HepG2 (cell line): ENCODE data around the gene MRPL38. TPM values are rescaled to one million over a fixed set of nuclear protein-coding genes. Genes with fewer than 3 reads are reported as not detected.

ENCODE experiments used
- CHCHD3 ChIP-seq: sonication (generic); formaldehyde crosslinking; IDR thresholded peaks from 2 replicates; pipeline ENCODE4 v1.8.0; 2022; ENCODE audit warnings: mild to moderate bottlenecking, missing genetic modification reagents, moderate library complexity
- EP300 ChIP-seq, 3 experiments: sonication (generic) in 1 of 3; formaldehyde crosslinking in 1 of 3; IDR thresholded peaks; 2 replicates each; pipeline versions ENCODE4 v1.5.1 to v1.6.1; 2011 to 2020; ENCODE audit warnings: low read depth in 2 of 3, low read length in 2 of 3, borderline replicate concordance in 1 of 3, improper control_type of control experiment in 1 of 3, mild to moderate bottlenecking in 1 of 3, missing genetic modification reagents in 1 of 3, moderate library complexity in 1 of 3
- KDM6A ChIP-seq: IDR thresholded peaks from 2 replicates; pipeline ENCODE4 v1.6.1; 2016; ENCODE audit warnings: low read depth
- KLF11 ChIP-seq: IDR thresholded peaks from 2 replicates; pipeline ENCODE4 v1.6.1; 2016; ENCODE audit warnings: missing compliant biosample characterization
- LCORL ChIP-seq, 2 experiments: fragments of 450-650 bp in 1 of 2; sonication (generic) in 1 of 2; formaldehyde crosslinking in 1 of 2; IDR thresholded peaks; 2 replicates each; pipeline versions ENCODE4 v1.5.0 to v1.6.1; 2017 to 2020; ENCODE audit warnings: antibody characterized with exemption in 1 of 2, missing genetic modification reagents in 1 of 2
- NFKBIZ ChIP-seq: IDR thresholded peaks from 2 replicates; pipeline ENCODE4 v1.6.1; 2018; ENCODE audit warnings: missing genetic modification reagents, missing compliant biosample characterization
- RBFOX2 ChIP-seq: fragments of 200-400 bp; formaldehyde crosslinking; IDR thresholded peaks from 2 replicates; pipeline ENCODE4 v1.6.1; 2017; ENCODE audit warnings: low read depth, mild to moderate bottlenecking, low read length
- SAP130 ChIP-seq: IDR thresholded peaks from 2 replicates; pipeline ENCODE4 v1.6.1; 2016; ENCODE audit warnings: low read depth
- ZBTB3 ChIP-seq: sonication (generic); formaldehyde crosslinking; IDR thresholded peaks from 2 replicates; pipeline ENCODE4 v1.4.0; 2020; ENCODE audit warnings: low read depth, mild to moderate bottlenecking, moderate library complexity, missing genetic modification reagents, borderline replicate concordance
- ZFP82 ChIP-seq: sonication (generic); formaldehyde crosslinking; IDR thresholded peaks from 2 replicates; pipeline ENCODE4 v1.5.1; 2020; ENCODE audit warnings: mild to moderate bottlenecking, missing genetic modification reagents, borderline replicate concordance
- ZMYM3 ChIP-seq: sonication (generic); formaldehyde crosslinking; IDR thresholded peaks from 2 replicates; pipeline ENCODE4 v1.5.1; 2020; ENCODE audit warnings: mild to moderate bottlenecking, missing genetic modification reagents
- ZNF180 ChIP-seq: sonication (generic); formaldehyde crosslinking; IDR thresholded peaks from 2 replicates; pipeline ENCODE4 v1.4.0; 2020; ENCODE audit warnings: low read depth, missing genetic modification reagents, borderline replicate concordance
- ZNF207 ChIP-seq: fragments of 450-650 bp; IDR thresholded peaks from 2 replicates; pipeline ENCODE4 v1.6.1; 2016; ENCODE audit warnings: antibody characterized with exemption, borderline replicate concordance
- ZNF274 ChIP-seq: sonication (generic); formaldehyde crosslinking; IDR thresholded peaks from 2 replicates; pipeline ENCODE4 v1.5.1; 2020; ENCODE audit warnings: mild to moderate bottlenecking, missing genetic modification reagents
- ZNF282 ChIP-seq: fragments of 450-650 bp; IDR thresholded peaks from 2 replicates; pipeline ENCODE4 v1.6.1; 2018; ENCODE audit not compliant: partially characterized antibody
- ZNF30 ChIP-seq: sonication (generic); formaldehyde crosslinking; IDR thresholded peaks from 2 replicates; pipeline ENCODE4 v1.5.0; 2020; ENCODE audit warnings: mild to moderate bottlenecking, missing genetic modification reagents
- ZNF589 ChIP-seq: sonication (generic); formaldehyde crosslinking; conservative IDR thresholded peaks from 2 replicates; pipeline ENCODE4 v1.8.0; 2022; ENCODE audit warnings: mild to moderate bottlenecking, moderate library complexity, missing genetic modification reagents
- ZNF839 ChIP-seq: sonication (generic); formaldehyde crosslinking; IDR thresholded peaks from 2 replicates; pipeline ENCODE4 v1.4.0; 2020; ENCODE audit warnings: missing genetic modification reagents, mild to moderate bottlenecking, borderline replicate concordance
- ZNF891 ChIP-seq: sonication (generic); formaldehyde crosslinking; IDR thresholded peaks from 2 replicates; pipeline ENCODE4 v1.5.0; 2020; ENCODE audit warnings: mild to moderate bottlenecking, missing genetic modification reagents
- polyA plus RNA-seq, 8 experiments: library from polyadenylated mRNA; depleted of rRNA in 3 of 8; stranded (reverse) in 7 of 8; unstranded in 1 of 8; fragments of >200 nt; fragmentation: Illumina TruSeq in 4 of 8; extraction: Trizol in 4 of 8; gene quantifications; 2 replicates each; pipeline versions ENCODE4 v1.2.1 to v1.2.3, GENCODE V29; 2011 to 2016; ENCODE audit warnings: low read depth in 4 of 8, missing spikeins in 1 of 8, mixed read lengths in 1 of 8; ENCODE audit not compliant: insufficient read depth in 1 of 8
- total RNA-seq, 5 experiments: library from RNA; depleted of rRNA; stranded (reverse); fragments of >200 nt; fragmentation: Illumina TruSeq; extraction: Trizol; gene quantifications; 2 replicates each; pipeline ENCODE4 v1.2.3, GENCODE V29; 2016; ENCODE audit warnings: low read depth in 1 of 5
- TF ChIP-seq, protein P1 (sequence below): sonication (generic); formaldehyde crosslinking; IDR thresholded peaks from 2 replicates; pipeline ENCODE4 v1.5.1; 2020; ENCODE audit warnings: missing genetic modification reagents, mild to moderate bottlenecking, borderline replicate concordance
- TF ChIP-seq, protein P2 (sequence below): fragments of 450-650 bp; IDR thresholded peaks from 2 replicates; pipeline ENCODE4 v1.6.1; 2017; ENCODE audit warnings: mild to moderate bottlenecking
- TF ChIP-seq, protein P3 (sequence below): sonication (generic); formaldehyde crosslinking; IDR thresholded peaks from 2 replicates; pipeline ENCODE4 v1.5.0; 2020; ENCODE audit warnings: missing genetic modification reagents, mild to moderate bottlenecking, borderline replicate concordance
- TF ChIP-seq, protein P4 (sequence below): IDR thresholded peaks from 2 replicates; pipeline ENCODE4 v1.6.1; 2016; ENCODE audit warnings: low read depth

MRPL38 gene
- total and polyA plus RNA-seq, 2 of the 13 experiments (the other 11 are each of a cell fraction or from before 2014, with no cell fraction given): 83.7 to 125 TPM

DNA sequence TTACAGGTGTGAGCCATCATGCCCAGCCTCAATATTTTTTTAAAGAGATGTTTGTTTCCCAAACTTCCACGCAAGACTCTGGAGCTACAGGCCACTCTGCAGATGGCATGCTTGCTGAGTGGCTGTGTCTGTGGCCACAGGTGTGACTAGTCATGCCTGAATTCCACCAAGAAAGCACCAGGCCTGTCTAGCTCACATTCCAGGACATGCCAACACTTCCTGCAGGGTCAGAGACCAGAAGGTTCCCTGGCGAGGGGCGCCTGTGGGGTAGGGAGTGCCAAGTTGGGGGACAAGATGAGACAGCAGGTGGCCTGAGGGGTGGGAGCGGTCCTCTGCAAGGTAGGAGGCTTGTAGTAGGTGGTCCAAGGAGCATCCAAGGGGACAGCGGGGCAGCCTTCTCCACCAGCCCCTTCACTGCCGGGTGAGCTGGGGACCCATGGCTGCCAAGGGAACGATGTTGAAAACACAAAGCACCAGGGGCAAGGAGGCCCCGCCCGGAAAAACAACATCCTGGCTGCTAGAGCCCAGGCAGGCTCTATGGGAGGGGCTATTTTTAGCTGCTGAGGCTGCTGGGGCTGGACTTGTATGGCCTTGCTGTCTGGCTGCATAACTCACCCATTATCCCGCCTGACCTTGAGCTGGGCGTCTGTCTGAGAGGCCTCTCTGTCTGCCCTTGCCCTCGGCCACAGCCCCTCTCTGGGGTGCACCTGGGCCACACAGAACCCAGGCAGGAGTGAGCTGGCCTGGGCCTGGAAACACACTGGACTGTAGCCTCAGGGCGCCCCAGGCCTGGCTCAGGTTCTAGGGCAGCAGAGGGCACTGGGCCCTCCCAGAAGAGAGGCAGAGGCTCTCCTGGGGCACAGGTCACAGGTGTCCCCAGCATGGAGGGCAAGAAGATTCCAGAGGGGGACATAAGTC is 32.0 kb downstream of the MRPL38 start (continued):
- peak; percentile 81 to 87; a peak in 3 of 4 replicates for TF ChIP-seq EP300 (IDR thresholded peaks at IDR 0.05; ENCODE audit: low read depth in 2 of 2, low read length in 2 of 2)
- TF ChIP-seq EP300 (CRISPR knock-in tag; IDR thresholded peaks at IDR 0.05; ENCODE audit: borderline replicate concordance): peak; percentile 82
- peak; percentile 96 for TF ChIP-seq SAP130 (CRISPR knock-in tag)
- peak; percentile 45; the same call in 1 of the 2 replicates for TF ChIP-seq ZNF274 (CRISPR knock-in tag)
- peak; percentile 70 for TF ChIP-seq NFKBIZ (CRISPR knock-in tag)
- TF ChIP-seq, protein P1, sequence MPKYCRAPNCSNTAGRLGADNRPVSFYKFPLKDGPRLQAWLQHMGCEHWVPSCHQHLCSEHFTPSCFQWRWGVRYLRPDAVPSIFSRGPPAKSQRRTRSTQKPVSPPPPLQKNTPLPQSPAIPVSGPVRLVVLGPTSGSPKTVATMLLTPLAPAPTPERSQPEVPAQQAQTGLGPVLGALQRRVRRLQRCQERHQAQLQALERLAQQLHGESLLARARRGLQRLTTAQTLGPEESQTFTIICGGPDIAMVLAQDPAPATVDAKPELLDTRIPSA: no peak
- TF ChIP-seq ZNF839 (CRISPR knock-in tag): peak; percentile 70; the same call in 1 of the 2 replicates
- TF ChIP-seq, protein P2, sequence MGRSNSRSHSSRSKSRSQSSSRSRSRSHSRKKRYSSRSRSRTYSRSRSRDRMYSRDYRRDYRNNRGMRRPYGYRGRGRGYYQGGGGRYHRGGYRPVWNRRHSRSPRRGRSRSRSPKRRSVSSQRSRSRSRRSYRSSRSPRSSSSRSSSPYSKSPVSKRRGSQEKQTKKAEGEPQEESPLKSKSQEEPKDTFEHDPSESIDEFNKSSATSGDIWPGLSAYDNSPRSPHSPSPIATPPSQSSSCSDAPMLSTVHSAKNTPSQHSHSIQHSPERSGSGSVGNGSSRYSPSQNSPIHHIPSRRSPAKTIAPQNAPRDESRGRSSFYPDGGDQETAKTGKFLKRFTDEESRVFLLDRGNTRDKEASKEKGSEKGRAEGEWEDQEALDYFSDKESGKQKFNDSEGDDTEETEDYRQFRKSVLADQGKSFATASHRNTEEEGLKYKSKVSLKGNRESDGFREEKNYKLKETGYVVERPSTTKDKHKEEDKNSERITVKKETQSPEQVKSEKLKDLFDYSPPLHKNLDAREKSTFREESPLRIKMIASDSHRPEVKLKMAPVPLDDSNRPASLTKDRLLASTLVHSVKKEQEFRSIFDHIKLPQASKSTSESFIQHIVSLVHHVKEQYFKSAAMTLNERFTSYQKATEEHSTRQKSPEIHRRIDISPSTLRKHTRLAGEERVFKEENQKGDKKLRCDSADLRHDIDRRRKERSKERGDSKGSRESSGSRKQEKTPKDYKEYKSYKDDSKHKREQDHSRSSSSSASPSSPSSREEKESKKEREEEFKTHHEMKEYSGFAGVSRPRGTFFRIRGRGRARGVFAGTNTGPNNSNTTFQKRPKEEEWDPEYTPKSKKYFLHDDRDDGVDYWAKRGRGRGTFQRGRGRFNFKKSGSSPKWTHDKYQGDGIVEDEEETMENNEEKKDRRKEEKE: no peak
- peak; percentile 68 for TF ChIP-seq KDM6A (CRISPR knock-in tag)
- 0 out of 2 replicates have a peak, but pooled peaks have one; percentile 50 for TF ChIP-seq ZBTB3 (CRISPR knock-in tag)
- peak; percentile 39; the same call in 1 of the 2 replicates for TF ChIP-seq ZNF891
- 0 out of 2 replicates have a peak, but pooled peaks have one; percentile 6 for TF ChIP-seq ZNF30 (CRISPR knock-in tag)
- no peak; the same call in 1 of the 2 replicates for TF ChIP-seq KLF11 (CRISPR knock-in tag)
- TF ChIP-seq ZMYM3 (CRISPR knock-in tag): peak; percentile 82; the same call in 1 of the 2 replicates
- TF ChIP-seq, protein P3, sequence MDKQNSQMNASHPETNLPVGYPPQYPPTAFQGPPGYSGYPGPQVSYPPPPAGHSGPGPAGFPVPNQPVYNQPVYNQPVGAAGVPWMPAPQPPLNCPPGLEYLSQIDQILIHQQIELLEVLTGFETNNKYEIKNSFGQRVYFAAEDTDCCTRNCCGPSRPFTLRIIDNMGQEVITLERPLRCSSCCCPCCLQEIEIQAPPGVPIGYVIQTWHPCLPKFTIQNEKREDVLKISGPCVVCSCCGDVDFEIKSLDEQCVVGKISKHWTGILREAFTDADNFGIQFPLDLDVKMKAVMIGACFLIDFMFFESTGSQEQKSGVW (CRISPR knock-in tag): no peak
- TF ChIP-seq ZNF207: no peak
- no peak for TF ChIP-seq ZFP82
- peak; percentile 85 for TF ChIP-seq RBFOX2
- TF ChIP-seq LCORL (IDR thresholded peaks at IDR 0.05): no peak
- peak; percentile 98 for TF ChIP-seq LCORL (CRISPR knock-in tag; IDR thresholded peaks at IDR 0.05)
- no peak for TF ChIP-seq ZNF180 (CRISPR knock-in tag)
- TF ChIP-seq, protein P4, sequence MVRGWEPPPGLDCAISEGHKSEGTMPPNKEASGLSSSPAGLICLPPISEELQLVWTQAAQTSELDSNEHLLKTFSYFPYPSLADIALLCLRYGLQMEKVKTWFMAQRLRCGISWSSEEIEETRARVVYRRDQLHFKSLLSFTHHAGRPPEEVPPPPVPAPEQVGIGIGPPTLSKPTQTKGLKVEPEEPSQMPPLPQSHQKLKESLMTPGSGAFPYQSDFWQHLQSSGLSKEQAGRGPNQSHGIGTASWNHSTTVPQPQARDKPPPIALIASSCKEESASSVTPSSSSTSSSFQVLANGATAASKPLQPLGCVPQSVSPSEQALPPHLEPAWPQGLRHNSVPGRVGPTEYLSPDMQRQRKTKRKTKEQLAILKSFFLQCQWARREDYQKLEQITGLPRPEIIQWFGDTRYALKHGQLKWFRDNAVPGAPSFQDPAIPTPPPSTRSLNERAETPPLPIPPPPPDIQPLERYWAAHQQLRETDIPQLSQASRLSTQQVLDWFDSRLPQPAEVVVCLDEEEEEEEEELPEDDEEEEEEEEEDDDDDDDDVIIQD (CRISPR knock-in tag): no peak
- no peak for TF ChIP-seq ZNF282
- TF ChIP-seq ZNF589 (CRISPR knock-in tag): no peak
- TF ChIP-seq CHCHD3 (CRISPR knock-in tag): no peak
